Measurements from ENCODE around the gene EIF4H. TPM values are rescaled to one million over a fixed set of nuclear protein-coding genes. Genes with fewer than 3 reads are reported as not detected.
A peak's percentile ranks its signal among the peaks of the same experiment; 100 is the strongest.

Gene EIF4H
- total and polyA plus RNA-seq, 9 of the 15 experiments (the other 6 are each of a cell fraction or from before 2014, with no cell fraction given): 11.0 to 435 (median 319) TPM

DNA sequence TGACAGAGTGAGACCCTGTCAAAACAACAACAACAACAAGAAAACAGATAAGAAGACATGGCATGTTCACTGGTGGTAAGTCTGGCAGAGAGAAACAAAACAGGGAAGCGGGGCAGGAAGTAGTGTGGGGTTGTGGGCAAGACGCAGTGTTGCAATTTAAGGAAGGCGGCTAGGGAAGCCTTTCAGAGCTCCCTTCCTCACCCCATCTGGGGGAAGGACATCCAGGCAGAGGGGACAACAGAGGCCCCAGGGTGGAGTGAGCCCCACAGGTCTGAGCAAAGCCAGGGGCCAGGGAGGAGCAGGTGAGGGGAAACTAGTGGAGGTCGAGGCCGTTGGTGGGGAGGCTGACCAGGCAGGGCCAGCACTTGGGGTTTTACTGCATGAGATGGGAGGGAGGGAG lies 52.5 kb downstream of the EIF4H start (continued):
- TF ChIP-seq ETV5 (CRISPR knock-in tag; IDR thresholded peaks at IDR 0.05; ENCODE audit: low read depth) (no peak), THRAP3 (IDR thresholded peaks at IDR 0.05; ENCODE audit: borderline replicate concordance) (no peak), PHB (CRISPR knock-in tag; IDR thresholded peaks at IDR 0.05) (no peak), ZNF212 (CRISPR knock-in tag; IDR thresholded peaks at IDR 0.05) (no peak), U2AF2 (optimal IDR thresholded peaks at IDR 0.05; ENCODE audit: low read depth, low read length) (no peak)

DNA sequence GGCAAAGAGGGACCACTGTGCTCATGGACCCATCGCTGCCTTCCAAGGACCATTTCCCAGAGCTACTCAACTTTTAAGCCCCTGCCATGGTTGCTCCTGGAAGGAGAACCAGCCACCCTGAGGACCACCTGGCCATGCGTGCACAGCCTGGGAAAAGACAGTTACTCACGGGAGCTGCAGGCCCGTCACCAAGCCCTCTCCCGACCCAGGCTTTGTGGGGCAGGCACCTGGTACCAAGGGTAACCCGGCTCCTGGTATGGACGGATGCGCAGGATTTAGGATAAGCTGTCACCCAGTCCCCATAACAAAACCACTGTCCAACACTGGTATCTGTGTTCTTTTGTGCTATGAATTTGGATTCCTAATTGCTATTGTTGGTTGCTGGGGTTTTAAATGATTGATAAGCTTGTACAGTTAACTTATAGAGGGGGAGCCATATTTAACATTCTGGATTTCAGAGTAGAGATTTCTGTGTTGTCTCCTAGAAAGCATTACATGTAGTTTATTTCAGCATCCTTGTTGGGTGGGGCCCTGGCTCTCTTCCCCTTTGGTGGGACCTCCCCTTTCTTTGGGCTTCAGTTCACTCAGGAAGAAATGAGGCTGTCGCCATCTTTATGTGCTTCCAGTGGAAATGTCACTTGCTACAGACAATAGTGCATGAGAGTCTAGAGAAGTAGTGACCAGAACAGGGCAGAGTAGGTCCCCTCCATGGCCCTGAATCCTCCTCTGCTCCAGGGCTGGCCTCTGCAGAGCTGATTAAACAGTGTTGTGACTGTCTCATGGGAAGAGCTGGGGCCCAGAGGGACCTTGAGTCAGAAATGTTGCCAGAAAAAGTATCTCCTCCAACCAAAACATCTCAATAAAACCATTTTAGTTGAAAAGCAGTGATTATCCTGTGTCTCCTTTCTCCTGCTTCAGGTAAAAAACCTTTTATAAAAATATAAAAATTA lies 55.1 kb downstream of the EIF4H start:
- H3K4me3 ChIP-seq: no peak overlapping the region
- no peaks in the 10 kb centered on the region for H3K9me3 ChIP-seq (replicated peaks; ENCODE audit: control insufficient read depth, insufficient read depth, low read depth, low read length)
- DNase-seq (ENCODE audit: extremely low read depth in 1 of 4, low spot score in 3 of 4) (no peak), ATAC-seq (no peak), FAIRE-seq (no peak)
- peaks cover 9% of the 10 kb centered on the region for H4K20me1 ChIP-seq (replicated peaks; ENCODE audit: control insufficient read depth, insufficient read depth, low read length)
- WGBS (ENCODE audit: insufficient coverage, low coverage, missing lambda C conversion rate): 94% methylated on average over 9 of the region's 9 CpGs
- peaks cover 6 to 7% of the 10 kb centered on the region in 2 experiments; a peak in 4 of 5 replicates for H3K4me1 ChIP-seq (replicated peaks in 1 of 2; ENCODE audit: control insufficient read depth in 2 of 2, insufficient read depth in 2 of 2, low read length in 2 of 2)
- H3K36me3 ChIP-seq (ENCODE audit: control insufficient read depth, insufficient read depth, low read length): peaks cover 77% of the 10 kb centered on the region
- TF ChIP-seq, protein P1, sequence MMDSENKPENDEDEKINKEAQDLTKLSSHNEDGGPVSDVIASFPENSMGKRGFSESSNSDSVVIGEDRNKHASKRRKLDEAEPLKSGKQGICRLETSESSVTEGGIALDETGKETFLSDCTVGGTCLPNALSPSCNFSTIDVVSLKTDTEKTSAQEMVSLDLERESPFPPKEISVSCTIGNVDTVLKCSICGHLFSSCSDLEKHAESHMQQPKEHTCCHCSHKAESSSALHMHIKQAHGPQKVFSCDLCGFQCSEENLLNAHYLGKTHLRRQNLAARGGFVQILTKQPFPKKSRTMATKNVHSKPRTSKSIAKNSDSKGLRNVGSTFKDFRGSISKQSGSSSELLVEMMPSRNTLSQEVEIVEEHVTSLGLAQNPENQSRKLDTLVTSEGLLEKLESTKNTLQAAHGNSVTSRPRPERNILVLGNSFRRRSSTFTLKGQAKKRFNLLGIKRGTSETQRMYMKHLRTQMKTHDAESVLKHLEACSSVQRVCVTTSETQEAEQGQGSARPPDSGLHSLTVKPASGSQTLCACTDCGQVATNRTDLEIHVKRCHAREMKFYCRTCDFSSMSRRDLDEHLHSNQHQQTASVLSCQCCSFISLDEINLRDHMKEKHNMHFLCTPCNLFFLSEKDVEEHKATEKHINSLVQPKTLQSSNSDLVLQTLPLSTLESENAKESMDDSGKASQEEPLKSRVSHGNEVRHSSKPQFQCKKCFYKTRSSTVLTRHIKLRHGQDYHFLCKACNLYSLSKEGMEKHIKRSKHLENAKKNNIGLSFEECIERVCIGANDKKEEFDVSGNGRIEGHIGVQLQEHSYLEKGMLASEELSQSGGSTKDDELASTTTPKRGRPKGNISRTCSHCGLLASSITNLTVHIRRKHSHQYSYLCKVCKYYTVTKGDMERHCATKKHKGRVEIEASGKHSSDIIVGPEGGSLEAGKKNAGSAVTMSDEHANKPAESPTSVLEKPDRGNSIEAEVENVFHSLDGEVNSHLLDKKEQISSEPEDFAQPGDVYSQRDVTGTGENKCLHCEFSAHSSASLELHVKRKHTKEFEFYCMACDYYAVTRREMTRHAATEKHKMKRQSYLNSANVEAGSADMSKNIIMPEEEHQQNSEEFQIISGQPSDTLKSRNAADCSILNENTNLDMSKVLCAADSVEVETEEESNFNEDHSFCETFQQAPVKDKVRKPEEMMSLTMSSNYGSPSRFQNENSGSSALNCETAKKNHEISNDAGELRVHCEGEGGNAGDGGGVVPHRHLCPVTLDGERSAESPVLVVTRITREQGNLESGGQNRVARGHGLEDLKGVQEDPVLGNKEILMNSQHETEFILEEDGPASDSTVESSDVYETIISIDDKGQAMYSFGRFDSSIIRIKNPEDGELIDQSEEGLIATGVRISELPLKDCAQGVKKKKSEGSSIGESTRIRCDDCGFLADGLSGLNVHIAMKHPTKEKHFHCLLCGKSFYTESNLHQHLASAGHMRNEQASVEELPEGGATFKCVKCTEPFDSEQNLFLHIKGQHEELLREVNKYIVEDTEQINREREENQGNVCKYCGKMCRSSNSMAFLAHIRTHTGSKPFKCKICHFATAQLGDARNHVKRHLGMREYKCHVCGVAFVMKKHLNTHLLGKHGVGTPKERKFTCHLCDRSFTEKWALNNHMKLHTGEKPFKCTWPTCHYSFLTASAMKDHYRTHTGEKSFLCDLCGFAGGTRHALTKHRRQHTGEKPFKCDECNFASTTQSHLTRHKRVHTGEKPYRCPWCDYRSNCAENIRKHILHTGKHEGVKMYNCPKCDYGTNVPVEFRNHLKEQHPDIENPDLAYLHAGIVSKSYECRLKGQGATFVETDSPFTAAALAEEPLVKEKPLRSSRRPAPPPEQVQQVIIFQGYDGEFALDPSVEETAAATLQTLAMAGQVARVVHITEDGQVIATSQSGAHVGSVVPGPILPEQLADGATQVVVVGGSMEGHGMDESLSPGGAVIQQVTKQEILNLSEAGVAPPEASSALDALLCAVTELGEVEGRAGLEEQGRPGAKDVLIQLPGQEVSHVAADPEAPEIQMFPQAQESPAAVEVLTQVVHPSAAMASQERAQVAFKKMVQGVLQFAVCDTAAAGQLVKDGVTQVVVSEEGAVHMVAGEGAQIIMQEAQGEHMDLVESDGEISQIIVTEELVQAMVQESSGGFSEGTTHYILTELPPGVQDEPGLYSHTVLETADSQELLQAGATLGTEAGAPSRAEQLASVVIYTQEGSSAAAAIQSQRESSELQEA (IDR thresholded peaks at IDR 0.05; ENCODE audit: low read depth): no peak
- TF ChIP-seq POLR2G (IDR thresholded peaks at IDR 0.05; ENCODE audit: low read depth, low read length) (peak; percentile 29; the same call in 1 of the 2 replicates), SUPT5H (IDR thresholded peaks at IDR 0.05) (peak; percentile 36; the same call in 1 of the 2 replicates), POLR2AphosphoS5 (IDR thresholded peaks at IDR 0.05; ENCODE audit: control insufficient read depth, insufficient read depth, low read depth, low read length) (0 out of 2 replicates have a peak, but pooled peaks have one; percentile 23)
- H3K4me2 ChIP-seq (ENCODE audit: insufficient read depth, low read length): no peak overlapping the region
- H3K79me2 ChIP-seq (ENCODE audit: control insufficient read depth, insufficient read depth, low read length): no peaks in the 10 kb centered on the region
- ChIA-PET POLR2A (interaction anchor here (0.6 to 1.0 kb wide), 6 partner anchors 11 to 245 kb away, joined by 3 read pairs; no protein-coding TSS in a partner anchor), CTCF (ENCODE audit: low intra/inter-chr PET ratio) (no interaction called here)
- TSS peak; percentile 12 for BruUV-seq (replicated peaks)
- H2AFZ ChIP-seq (ENCODE audit: low read depth, low read length): no peak overlapping the region
- intact Hi-C loops (cut with micrococcal nuclease) (no loop called here), in situ Hi-C loops (cut with MboI) (no loop called here)
- H3K9ac ChIP-seq (ENCODE audit: insufficient read depth in 1 of 2, low read depth in 2 of 2, low read length in 2 of 2): peak overlapping the region in 1 of 2 experiments; percentile 57; a peak in 1 of 4 replicates
- no peaks in the 10 kb centered on the region for H3K9me1 ChIP-seq (ENCODE audit: control insufficient read depth, insufficient read depth, low read length)
- H3K27me3 ChIP-seq (ENCODE audit: control insufficient read depth in 2 of 2, insufficient read depth in 2 of 2, low read length in 2 of 2): no peaks in the 10 kb centered on the region
- H3K27ac ChIP-seq (ENCODE audit: extremely low read depth, low read depth, low read length): no peak overlapping the region

Data from K562 (cell line).